Endothelial cell of umbilical vein (primary cell): ENCODE data around the gene CERK.

Experiments used
- CTCF ChIP-seq, 2 donors: IDR thresholded peaks; 1 replicate in 1 of 2; 2 replicates in 1 of 2; pipeline ENCODE4 v1.5.1; 2011; ENCODE audit warnings: low read length in 2 of 2, mild to moderate bottlenecking in 2 of 2, moderate library complexity in 2 of 2, control low read depth in 1 of 2, inconsistent platforms in 1 of 2, low read depth in 1 of 2; ENCODE audit not compliant: insufficient read depth in 1 of 2; ENCODE audit errors: extremely low read depth in 1 of 2
- EZH2 ChIP-seq: IDR thresholded peaks from 2 replicates; pipeline ENCODE4 v1.6.1; 2012; ENCODE audit warnings: borderline replicate concordance, low read depth, mild to moderate bottlenecking, moderate library complexity, low read length, inconsistent platforms; ENCODE audit not compliant: severe bottlenecking
- FOS ChIP-seq: IDR thresholded peaks from 2 replicates; pipeline ENCODE4 v1.6.1; 2011; ENCODE audit warnings: mild to moderate bottlenecking, low read length, moderate library complexity, borderline replicate concordance; ENCODE audit not compliant: insufficient read depth
- POLR2A ChIP-seq: IDR thresholded peaks from 2 replicates; pipeline ENCODE4 v1.6.1; 2012; ENCODE audit warnings: low read depth, mild to moderate bottlenecking, control low read depth, low read length

- no peak for TF ChIP-seq POLR2A
- no peak for TF ChIP-seq EZH2
- TF ChIP-seq FOS, result no peak
- TF ChIP-seq CTCF (IDR thresholded peaks at IDR 0.05; ENCODE audit: extremely low read depth in 1 of 2, insufficient read depth in 1 of 2, low read depth in 1 of 2, low read length in 2 of 2), result no peak
Measured at GRCh38 chr22:46687048-46687444, 51.0 kb downstream of the CERK start.
